SH-SY5Y (cell line): ENCODE data around the gene HOXD11.

Source experiments
- GATA2 ChIP-seq: IDR thresholded peaks from 2 replicates; pipeline ENCODE4 v1.6.1; 2011; ENCODE audit warnings: mild to moderate bottlenecking, low read depth, low read length
- GATA3 ChIP-seq: IDR thresholded peaks from 2 replicates; pipeline ENCODE4 v1.6.1; 2011; ENCODE audit warnings: low read depth, mild to moderate bottlenecking, low read length, moderate library complexity

DNA sequence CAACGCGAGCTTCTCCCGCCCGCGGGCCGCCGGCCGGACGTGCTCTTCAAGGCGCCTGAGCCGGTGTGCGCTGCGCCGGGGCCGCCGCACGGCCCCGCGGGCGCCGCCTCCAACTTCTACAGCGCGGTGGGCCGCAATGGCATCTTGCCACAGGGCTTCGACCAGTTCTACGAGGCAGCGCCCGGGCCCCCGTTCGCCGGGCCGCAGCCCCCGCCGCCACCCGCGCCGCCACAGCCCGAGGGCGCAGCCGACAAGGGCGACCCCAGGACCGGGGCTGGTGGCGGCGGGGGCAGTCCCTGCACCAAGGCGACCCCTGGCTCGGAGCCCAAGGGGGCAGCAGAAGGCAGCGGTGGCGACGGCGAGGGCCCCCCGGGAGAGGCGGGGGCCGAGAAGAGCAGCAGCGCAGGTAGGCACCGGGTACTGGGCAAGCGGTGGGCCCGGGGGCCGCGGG, 676 bp downstream of the HOXD11 start:
- no peak for TF ChIP-seq GATA2
- TF ChIP-seq GATA3, result no peak
